Nephron (organoid): ENCODE data around the gene UBE2E3.

Source experiments
- H3K27ac Mint-ChIP-seq, 3 experiments: 2 replicates each; pipeline ENCODE4 v1.8.0; 2020; ENCODE audit warnings: mixed read lengths in 3 of 3, mild to moderate bottlenecking in 2 of 3, moderate library complexity in 1 of 3
- H3K27me3 Mint-ChIP-seq: 2 replicates; pipeline ENCODE4 v1.8.0; 2021; ENCODE audit warnings: low read depth, mild to moderate bottlenecking, moderate library complexity, mixed read lengths
- H3K36me3 Mint-ChIP-seq: 2 replicates; pipeline ENCODE4 v1.8.0; 2020; ENCODE audit warnings: low read depth, mixed read lengths
- H3K4me1 Mint-ChIP-seq: 2 replicates; pipeline ENCODE4 v1.8.0; 2020; ENCODE audit warnings: mixed read lengths
- H3K4me3 Mint-ChIP-seq, 3 experiments: 2 replicates each; pipeline ENCODE4 v1.8.0; 2020; ENCODE audit warnings: mild to moderate bottlenecking in 3 of 3, mixed read lengths in 3 of 3, moderate library complexity in 2 of 3
- H3K9me3 Mint-ChIP-seq: 2 replicates; pipeline ENCODE4 v1.8.0; 2020; ENCODE audit warnings: mixed read lengths
- TF ChIP-seq, protein P1 (sequence below), 3 experiments: fragments of 200-600 bp; sonication (generic); IDR thresholded peaks; one replicate each; pipeline ENCODE4 v1.5.0; 2021; ENCODE audit warnings: antibody characterized with exemption in 3 of 3; ENCODE audit not compliant: unreplicated experiment in 3 of 3

The UBE2E3 gene

DNA sequence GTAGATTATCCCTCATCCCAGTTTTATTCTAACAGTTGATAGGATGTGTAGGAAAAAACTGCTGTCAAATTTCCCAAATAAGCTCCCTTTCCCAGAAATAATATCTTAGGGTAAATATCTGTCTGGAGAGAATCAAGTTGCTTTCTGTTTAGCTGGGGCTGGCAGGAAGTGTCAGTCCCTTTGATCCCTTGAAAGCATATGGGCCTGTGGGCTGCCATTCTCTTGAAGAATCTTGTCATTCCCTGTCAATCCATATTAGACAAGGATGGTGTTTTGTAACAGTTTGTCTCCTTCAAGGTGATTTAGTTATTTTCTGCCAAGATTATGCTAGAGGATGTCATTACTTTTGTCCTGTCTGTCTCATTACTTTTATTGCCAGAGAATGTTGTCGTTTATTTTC lies 37.1 kb upstream of the UBE2E3 start:
- H3K4me1 Mint-ChIP-seq: no peaks in the 10 kb centered on the region
- H3K9me3 Mint-ChIP-seq: peaks cover 2% of the 10 kb centered on the region
- H3K27ac Mint-ChIP-seq: no peak overlapping the region
- H3K36me3 Mint-ChIP-seq: no peaks in the 10 kb centered on the region
- H3K27me3 Mint-ChIP-seq: no peaks in the 10 kb centered on the region
- H3K4me3 Mint-ChIP-seq: no peak overlapping the region
- TF ChIP-seq, protein P1, sequence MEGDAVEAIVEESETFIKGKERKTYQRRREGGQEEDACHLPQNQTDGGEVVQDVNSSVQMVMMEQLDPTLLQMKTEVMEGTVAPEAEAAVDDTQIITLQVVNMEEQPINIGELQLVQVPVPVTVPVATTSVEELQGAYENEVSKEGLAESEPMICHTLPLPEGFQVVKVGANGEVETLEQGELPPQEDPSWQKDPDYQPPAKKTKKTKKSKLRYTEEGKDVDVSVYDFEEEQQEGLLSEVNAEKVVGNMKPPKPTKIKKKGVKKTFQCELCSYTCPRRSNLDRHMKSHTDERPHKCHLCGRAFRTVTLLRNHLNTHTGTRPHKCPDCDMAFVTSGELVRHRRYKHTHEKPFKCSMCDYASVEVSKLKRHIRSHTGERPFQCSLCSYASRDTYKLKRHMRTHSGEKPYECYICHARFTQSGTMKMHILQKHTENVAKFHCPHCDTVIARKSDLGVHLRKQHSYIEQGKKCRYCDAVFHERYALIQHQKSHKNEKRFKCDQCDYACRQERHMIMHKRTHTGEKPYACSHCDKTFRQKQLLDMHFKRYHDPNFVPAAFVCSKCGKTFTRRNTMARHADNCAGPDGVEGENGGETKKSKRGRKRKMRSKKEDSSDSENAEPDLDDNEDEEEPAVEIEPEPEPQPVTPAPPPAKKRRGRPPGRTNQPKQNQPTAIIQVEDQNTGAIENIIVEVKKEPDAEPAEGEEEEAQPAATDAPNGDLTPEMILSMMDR (IDR thresholded peaks at IDR 0.05; ENCODE audit: unreplicated experiment in 3 of 3): no peak

DNA sequence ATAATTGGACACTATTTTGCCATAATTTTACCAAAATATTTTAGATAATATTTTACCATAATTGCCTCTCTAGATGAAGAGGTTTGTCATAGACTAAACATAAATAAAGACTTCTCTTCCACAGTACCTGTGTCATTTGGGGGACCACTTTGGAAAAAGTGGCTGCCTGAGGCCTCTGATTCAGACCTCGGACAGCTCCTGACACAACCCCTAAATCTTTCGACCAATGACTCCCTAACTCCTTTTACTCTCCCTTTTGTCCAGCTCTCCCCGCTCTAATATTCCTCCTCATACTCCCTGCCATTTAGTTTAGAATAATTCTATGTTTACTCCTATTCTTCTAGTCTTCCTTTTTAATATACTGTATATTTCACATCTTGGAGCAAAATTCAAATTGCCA lies 36.0 kb upstream of the UBE2E3 start:
- TF ChIP-seq, protein P1 (IDR thresholded peaks at IDR 0.05; ENCODE audit: unreplicated experiment in 3 of 3): no peak
- Mint-ChIP-seq H3K36me3 (no peaks in the 10 kb centered on the region), H3K27me3 (no peaks in the 10 kb centered on the region), H3K27ac (no peak overlapping the region), H3K9me3 (no peaks in the 10 kb centered on the region), H3K4me1 (no peaks in the 10 kb centered on the region), H3K4me3 (no peak overlapping the region)

DNA sequence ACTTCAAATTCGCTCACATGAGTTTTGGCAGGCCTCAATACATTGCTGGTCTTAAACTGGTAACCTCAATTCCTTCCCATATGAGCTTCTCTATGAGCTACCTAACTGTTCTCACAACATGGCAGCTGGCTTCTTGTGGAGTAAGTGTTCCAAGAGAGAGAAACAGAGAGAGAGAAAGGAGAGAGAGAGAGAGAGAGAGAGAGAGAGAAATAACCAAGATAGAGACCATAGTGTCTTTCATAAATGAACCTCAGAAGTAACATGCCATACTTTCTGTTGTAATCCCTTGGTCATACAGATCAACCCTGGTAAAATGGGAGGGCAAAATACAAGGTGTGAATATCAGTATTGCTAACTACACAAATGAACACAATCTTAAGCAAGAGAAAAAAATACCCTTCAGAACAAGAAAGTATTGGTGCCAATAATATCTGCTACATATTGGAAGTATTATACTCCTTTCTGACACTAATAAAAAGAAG lies 33.2 kb upstream of the UBE2E3 start:
- Mint-ChIP-seq H3K4me1 (no peaks in the 10 kb centered on the region), H3K27ac (no peak overlapping the region), H3K36me3 (no peaks in the 10 kb centered on the region), H3K4me3 (no peak overlapping the region), H3K27me3 (peaks cover 4% of the 10 kb centered on the region), H3K9me3 (no peaks in the 10 kb centered on the region)
- TF ChIP-seq, protein P1 (IDR thresholded peaks at IDR 0.05; ENCODE audit: unreplicated experiment in 3 of 3): no peak

DNA sequence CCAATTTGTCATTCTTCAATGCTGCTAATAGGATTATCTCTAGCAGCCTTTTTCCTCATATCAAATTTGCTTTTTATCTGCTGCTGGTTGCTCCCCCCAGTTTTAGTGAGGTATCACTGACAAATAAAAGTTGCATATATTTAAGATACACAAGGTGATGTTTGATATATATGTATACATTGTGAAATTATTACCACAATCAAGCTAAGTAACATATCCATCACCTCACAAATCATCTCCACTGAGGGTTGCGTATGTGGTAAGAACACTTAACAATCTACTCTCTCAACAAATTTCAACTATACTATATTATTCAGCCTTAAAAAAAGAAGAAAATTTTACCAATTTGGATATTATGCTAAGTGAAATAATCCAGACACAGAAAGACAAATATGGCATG lies 30.5 kb upstream of the UBE2E3 start:
- Mint-ChIP-seq H3K27me3 (peaks cover 4% of the 10 kb centered on the region), H3K4me1 (no peaks in the 10 kb centered on the region), H3K9me3 (no peaks in the 10 kb centered on the region), H3K27ac (no peak overlapping the region), H3K4me3 (no peak overlapping the region), H3K36me3 (no peaks in the 10 kb centered on the region)
- TF ChIP-seq, protein P1 (IDR thresholded peaks at IDR 0.05; ENCODE audit: unreplicated experiment in 3 of 3): no peak

DNA sequence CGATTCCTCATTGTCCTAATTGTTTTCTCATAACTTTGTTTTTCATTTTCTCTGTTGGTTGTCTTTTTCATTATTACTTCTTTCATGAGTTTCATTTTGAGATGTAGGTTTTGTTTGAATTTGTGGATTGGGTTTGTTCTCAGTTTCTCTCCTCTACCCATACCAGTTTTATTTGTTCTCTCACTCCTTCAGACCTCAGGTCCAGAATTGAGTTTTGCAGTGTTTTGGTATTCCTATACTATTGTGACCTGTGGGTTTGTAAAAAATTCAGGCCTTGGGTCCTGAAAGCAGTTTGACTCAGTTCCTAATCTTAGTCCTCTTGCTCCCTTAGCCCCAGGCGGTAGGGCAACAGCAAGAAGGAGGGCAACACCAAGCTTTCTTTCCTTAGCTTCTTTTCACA lies 28.3 kb upstream of the UBE2E3 start:
- H3K27me3 Mint-ChIP-seq: peaks cover 8% of the 10 kb centered on the region
- H3K4me3 Mint-ChIP-seq: no peak overlapping the region
- no peaks in the 10 kb centered on the region for H3K4me1 Mint-ChIP-seq
- H3K36me3 Mint-ChIP-seq: no peaks in the 10 kb centered on the region
- H3K27ac Mint-ChIP-seq: no peak overlapping the region
- no peaks in the 10 kb centered on the region for H3K9me3 Mint-ChIP-seq
- TF ChIP-seq, protein P1 (IDR thresholded peaks at IDR 0.05; ENCODE audit: unreplicated experiment in 3 of 3): no peak

DNA sequence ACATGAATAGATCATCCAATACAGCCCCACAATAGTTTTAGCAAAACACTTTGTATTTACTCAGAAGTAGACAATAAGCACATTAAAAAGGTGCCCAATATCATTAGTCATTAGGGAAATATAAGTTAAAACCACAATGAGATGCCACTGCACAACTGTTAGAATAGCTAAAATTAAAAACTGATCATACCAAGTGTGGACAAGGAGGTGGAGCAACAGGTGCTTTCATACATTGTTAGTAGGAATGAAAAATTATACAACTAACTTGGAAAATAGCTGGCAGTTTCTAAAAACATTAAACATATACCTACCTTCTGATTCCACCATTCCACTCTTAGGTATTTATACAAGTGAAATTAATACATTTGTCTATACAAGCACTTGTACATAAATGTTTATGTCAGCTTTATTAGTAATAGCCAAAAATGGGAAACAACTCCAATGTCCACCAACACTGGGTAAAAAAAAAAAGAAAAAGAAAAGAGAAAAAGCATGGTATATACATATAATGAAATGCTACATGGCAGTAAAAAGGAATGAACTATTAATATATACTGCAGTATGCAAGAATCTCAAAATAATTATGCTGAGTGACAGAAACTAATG lies 27.6 kb upstream of the UBE2E3 start:
- Mint-ChIP-seq H3K36me3 (no peaks in the 10 kb centered on the region), H3K27me3 (peaks cover 8% of the 10 kb centered on the region), H3K4me1 (no peaks in the 10 kb centered on the region), H3K27ac (no peak overlapping the region), H3K9me3 (no peaks in the 10 kb centered on the region), H3K4me3 (no peak overlapping the region)
- TF ChIP-seq, protein P1 (IDR thresholded peaks at IDR 0.05; ENCODE audit: unreplicated experiment in 3 of 3): no peak
